Kidney epithelial cell (primary cell): ENCODE measurements around the gene CMTM4. TPM values are rescaled to one million over a fixed set of nuclear protein-coding genes. Genes with fewer than 3 reads are reported as not detected.

Source experiments
- DNase-seq: peaks from one replicate; pipeline ENCODE4 v3.0.0-alpha.2; 2010; ENCODE audit warnings: low read depth
- H3K27me3 ChIP-seq: 2 replicates; pipeline ENCODE4 v1.6.0; 2011; ENCODE audit warnings: low read length; ENCODE audit not compliant: control insufficient read depth, insufficient read depth
- H3K36me3 ChIP-seq: 2 replicates; pipeline ENCODE4 v1.5.1; 2011; ENCODE audit warnings: low read length; ENCODE audit not compliant: control insufficient read depth, insufficient read depth
- H3K4me3 ChIP-seq: 2 replicates; pipeline ENCODE4 v1.5.1; 2011; ENCODE audit warnings: low read depth, mild to moderate bottlenecking, control low read depth, low read length
- total RNA-seq: library from RNA; depleted of rRNA; stranded (reverse); fragments of >200 nt; gene quantifications from 2 replicates; pipeline ENCODE4 v1.2.3, GENCODE V29; 2015
- TF ChIP-seq, protein P1 (sequence below): IDR thresholded peaks from 2 replicates; pipeline ENCODE4 v1.5.1; 2011; ENCODE audit warnings: mild to moderate bottlenecking, moderate library complexity, low read length, control low read depth, inconsistent platforms; ENCODE audit not compliant: insufficient read depth, poor library complexity, severe bottlenecking

Gene CMTM4
- total RNA-seq, 1 donor from 2014 or later = 75.2 TPM

DNA sequence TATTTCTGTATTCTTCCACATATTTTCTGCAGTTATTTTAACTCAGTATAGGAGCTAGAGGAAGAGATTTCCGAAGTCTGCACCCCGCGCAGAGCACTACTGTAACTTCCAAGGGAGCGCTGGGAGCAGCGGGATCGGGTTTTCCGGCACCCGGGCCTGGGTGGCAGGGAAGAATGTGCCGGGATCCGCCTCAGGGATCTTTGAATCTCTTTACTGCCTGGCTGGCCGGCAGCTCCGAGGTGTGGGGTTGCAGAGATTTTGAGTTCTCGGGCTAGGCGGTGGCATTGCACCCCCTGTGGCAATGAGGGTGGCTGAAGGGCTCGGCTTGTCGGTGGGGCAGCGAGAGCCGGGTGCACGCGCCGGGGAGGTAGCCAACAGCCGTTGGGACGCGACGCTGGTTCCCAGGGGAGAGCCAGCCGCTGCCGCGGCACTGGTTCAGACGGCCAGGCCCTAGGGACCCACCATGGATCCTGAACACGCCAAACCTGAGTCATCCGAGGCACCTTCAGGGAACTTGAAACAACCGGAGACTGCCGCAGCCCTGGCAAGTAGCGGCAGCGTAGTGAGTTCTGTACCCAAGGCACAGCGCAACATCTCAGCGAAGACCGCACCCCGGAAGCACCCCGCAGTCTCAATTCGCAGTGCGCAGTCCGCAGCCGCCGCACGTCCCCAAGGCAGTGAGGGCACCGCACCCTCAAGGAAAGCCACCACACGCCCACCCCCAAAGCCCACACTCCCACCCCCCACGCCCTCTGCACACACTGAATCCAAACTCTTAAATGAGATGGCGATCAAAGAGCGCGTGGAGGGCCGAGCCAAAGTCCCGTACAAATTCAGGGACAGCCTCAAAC, 130.3 kb downstream of the CMTM4 start, which contains the start of gene CMTM1:
Gene CMTM1, plus strand, starts transcription at position 389 of the 851 bp plus-strand sequence. Its CDS starts 75 bp downstream, at position 464.
- Histone ChIP-seq H3K27me3 (no peaks in the 10 kb centered on the region), H3K36me3 (no peaks in the 10 kb centered on the region), H3K4me3 (no peak within 1 kb of the TSS)
- TF ChIP-seq, protein P1, sequence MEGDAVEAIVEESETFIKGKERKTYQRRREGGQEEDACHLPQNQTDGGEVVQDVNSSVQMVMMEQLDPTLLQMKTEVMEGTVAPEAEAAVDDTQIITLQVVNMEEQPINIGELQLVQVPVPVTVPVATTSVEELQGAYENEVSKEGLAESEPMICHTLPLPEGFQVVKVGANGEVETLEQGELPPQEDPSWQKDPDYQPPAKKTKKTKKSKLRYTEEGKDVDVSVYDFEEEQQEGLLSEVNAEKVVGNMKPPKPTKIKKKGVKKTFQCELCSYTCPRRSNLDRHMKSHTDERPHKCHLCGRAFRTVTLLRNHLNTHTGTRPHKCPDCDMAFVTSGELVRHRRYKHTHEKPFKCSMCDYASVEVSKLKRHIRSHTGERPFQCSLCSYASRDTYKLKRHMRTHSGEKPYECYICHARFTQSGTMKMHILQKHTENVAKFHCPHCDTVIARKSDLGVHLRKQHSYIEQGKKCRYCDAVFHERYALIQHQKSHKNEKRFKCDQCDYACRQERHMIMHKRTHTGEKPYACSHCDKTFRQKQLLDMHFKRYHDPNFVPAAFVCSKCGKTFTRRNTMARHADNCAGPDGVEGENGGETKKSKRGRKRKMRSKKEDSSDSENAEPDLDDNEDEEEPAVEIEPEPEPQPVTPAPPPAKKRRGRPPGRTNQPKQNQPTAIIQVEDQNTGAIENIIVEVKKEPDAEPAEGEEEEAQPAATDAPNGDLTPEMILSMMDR = no peak
- no peak for DNase-seq

Other genes starting within 250 kb of the CMTM4 start
- gene TK2, start 146.6 kb downstream of the CMTM4 start, total RNA-seq = 25.2 and 25.7 TPM in 2 replicates
- gene CKLF, start 144.2 kb downstream of the CMTM4 start, total RNA-seq = 120 and 129 TPM in 2 replicates
- 4.3 and 9.0 TPM in 2 replicates for gene CMTM1, start 130.3 kb downstream of the CMTM4 start, total RNA-seq
- gene CMTM2, start 117.3 kb downstream of the CMTM4 start, total RNA-seq = 0.54 and 1.4 TPM in 2 replicates
- gene CMTM3, start 92.0 kb downstream of the CMTM4 start, total RNA-seq = 244 and 292 TPM in 2 replicates
- gene DYNC1LI2, start 54.9 kb upstream of the CMTM4 start, total RNA-seq = 109 and 126 TPM in 2 replicates
- 0.27 TPM in 1 of 2 replicates, not detected in the other for gene TERB1, start 104.8 kb upstream of the CMTM4 start, total RNA-seq
- gene NAE1, start 134.2 kb upstream of the CMTM4 start, total RNA-seq = 77.3 and 77.9 TPM in 2 replicates
- gene CA7, start 147.7 kb upstream of the CMTM4 start, total RNA-seq = not detected in 2 replicates
- 6.9 and 11.7 TPM in 2 replicates for gene PDP2, start 183.8 kb upstream of the CMTM4 start, total RNA-seq
- gene CDH16, start 222.1 kb upstream of the CMTM4 start, total RNA-seq = 0.33 and 5.0 TPM in 2 replicates
- gene RRAD, start 228.8 kb upstream of the CMTM4 start, total RNA-seq = 32.9 and 36.8 TPM in 2 replicates
- gene CIAO2B, start 237.7 kb upstream of the CMTM4 start, total RNA-seq = 156 and 164 TPM in 2 replicates
- gene CES2, start 238.8 kb upstream of the CMTM4 start, total RNA-seq = 44.4 and 48.0 TPM in 2 replicates